T1000 (cell line): ENCODE results near the gene CAPN10.
"Not testable (repeated sequence)": the region's sequence is repeated elsewhere in the genome, so short reads cannot be mapped to it uniquely, and the experiment has no call there.

Experiments
- DNase-seq: peaks from one replicate; lab custom pipeline; 2025; ENCODE audit warnings: mixed read lengths; lab: John Stamatoyannopoulos, UW

Gene CAPN10

GRCh38 chr2:240602266-240603050 lies 15.9 kb downstream of the CAPN10 start:
- no peak for DNase-seq

- no peak for DNase-seq
Observed at GRCh38 chr2:240603081-240603835, 16.7 kb downstream of the CAPN10 start.

GRCh38 chr2:240603846-240604245 lies 17.3 kb downstream of the CAPN10 start:
- DNase-seq = no peak

GRCh38 chr2:240604291-240604938 lies 17.9 kb downstream of the CAPN10 start:
- no peak for DNase-seq

GRCh38 chr2:240604939-240605716 lies 18.6 kb downstream of the CAPN10 start:
- DNase-seq = no peak

- DNase-seq = no peak
Observed at GRCh38 chr2:240605867-240606743, 19.6 kb downstream of the CAPN10 start.

- no peak for DNase-seq
Observed at GRCh38 chr2:240611601-240612210, 25.2 kb downstream of the CAPN10 start.

GRCh38 chr2:240613781-240614180 lies 27.2 kb downstream of the CAPN10 start:
- DNase-seq = no peak

- no peak for DNase-seq
Observed at GRCh38 chr2:240614391-240614790, 27.9 kb downstream of the CAPN10 start.

GRCh38 chr2:240615396-240615795 lies 28.9 kb downstream of the CAPN10 start:
- DNase-seq = no peak

GRCh38 chr2:240615820-240616547 lies 29.4 kb downstream of the CAPN10 start:
- no peak for DNase-seq

- not testable (repeated sequence) for DNase-seq
Observed at GRCh38 chr2:240616860-240617666, 30.5 kb downstream of the CAPN10 start.

GRCh38 chr2:240618776-240619175 lies 32.2 kb downstream of the CAPN10 start:
- DNase-seq = no peak

GRCh38 chr2:240619506-240620148 lies 33.1 kb downstream of the CAPN10 start:
- no peak for DNase-seq

GRCh38 chr2:240620149-240620731 lies 33.7 kb downstream of the CAPN10 start:
- no peak for DNase-seq

GRCh38 chr2:240620859-240621258 lies 34.3 kb downstream of the CAPN10 start:
- DNase-seq = no peak

GRCh38 chr2:240622060-240622411 lies 35.5 kb downstream of the CAPN10 start:
- DNase-seq = no peak

GRCh38 chr2:240622531-240623235 lies 36.1 kb downstream of the CAPN10 start:
- no peak for DNase-seq
